ENCODE measurements around the gene CACNA1B.

DNA sequence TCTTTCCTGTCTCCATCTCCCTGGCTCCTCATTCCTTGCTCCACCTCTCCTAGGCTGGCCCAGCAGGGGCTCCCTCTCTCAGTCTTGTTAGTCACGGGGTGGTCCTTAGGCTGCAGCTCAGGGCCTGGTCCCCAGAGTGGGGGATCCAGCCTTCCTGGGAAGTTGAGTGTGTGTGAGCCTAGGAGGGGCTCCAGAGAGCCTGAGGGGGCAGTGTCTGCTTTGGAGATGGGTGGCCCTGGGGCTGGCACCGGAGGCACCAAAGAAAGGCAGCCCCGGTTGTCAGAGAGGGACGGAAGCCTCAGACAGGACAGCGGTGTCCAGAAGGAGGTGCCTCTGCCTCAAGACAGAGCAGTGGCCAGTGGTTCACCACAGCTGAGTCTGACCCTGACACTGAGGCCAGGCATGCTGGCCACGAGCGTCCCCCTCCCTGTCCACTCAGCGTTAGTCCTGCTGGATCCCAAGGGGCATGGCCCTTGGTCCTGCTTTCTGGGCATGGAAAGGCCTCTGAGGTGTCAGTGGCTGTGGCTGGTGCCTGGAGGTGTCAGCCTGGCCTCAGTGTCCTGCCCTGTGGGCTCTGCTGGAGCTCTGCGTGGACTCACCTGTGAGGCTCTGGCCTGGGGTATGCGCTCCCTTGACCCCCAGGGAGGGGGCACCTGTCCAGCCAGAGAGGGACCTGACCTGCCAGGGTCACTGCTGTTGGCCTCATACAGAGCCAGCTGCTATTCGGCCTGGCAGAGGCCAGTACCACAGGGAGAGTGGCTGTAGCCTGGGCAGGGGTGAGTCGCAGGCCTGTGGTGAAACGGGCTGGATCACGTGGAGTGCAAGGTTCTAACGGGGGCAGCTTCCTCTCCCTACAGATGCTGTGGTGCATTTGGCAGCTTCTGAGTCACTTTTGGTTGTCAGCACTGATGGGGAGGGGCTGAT, 130.6 kb downstream of the CACNA1B start:
- TF ChIP-seq, protein P1, sequence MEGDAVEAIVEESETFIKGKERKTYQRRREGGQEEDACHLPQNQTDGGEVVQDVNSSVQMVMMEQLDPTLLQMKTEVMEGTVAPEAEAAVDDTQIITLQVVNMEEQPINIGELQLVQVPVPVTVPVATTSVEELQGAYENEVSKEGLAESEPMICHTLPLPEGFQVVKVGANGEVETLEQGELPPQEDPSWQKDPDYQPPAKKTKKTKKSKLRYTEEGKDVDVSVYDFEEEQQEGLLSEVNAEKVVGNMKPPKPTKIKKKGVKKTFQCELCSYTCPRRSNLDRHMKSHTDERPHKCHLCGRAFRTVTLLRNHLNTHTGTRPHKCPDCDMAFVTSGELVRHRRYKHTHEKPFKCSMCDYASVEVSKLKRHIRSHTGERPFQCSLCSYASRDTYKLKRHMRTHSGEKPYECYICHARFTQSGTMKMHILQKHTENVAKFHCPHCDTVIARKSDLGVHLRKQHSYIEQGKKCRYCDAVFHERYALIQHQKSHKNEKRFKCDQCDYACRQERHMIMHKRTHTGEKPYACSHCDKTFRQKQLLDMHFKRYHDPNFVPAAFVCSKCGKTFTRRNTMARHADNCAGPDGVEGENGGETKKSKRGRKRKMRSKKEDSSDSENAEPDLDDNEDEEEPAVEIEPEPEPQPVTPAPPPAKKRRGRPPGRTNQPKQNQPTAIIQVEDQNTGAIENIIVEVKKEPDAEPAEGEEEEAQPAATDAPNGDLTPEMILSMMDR (IDR thresholded peaks at IDR 0.05): no peak
- no peak for TF ChIP-seq POLR2AphosphoS5 (IDR thresholded peaks at IDR 0.05)
- no peak for TF ChIP-seq POLR2A (IDR thresholded peaks at IDR 0.05)
- no peak for TF ChIP-seq EP300 (IDR thresholded peaks at IDR 0.05)
